ENCODE results near the gene CGNL1.

DNA sequence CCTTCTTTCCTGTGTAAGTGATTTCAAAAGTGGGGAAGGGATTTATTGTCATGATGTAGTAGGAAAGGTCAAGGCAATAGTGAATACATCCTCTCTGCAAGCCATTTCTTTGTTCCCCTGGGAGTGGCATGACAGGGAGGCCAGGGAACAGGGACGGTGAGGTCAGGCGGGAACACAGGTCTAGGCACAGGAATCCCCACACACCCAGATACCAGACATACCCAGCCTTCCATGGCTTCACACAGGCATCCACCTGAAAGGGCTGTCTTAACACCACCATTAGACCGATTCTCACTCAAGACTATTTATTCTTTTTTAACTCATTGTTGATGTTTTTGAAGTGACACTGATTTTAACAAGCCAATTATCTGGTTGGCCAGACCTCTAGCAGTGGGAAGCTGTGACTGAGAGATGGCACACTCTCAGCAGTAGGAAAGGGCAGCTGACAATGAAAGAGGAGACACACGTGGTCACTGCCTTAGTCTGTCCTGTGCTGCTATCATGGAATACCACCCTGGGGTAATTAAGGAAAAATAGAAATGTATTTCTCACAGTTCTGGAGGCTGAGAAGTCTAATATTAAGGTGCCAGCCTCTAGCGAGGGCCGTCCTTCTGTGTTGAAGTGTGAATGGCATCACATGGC lies 140.8 kb downstream of the CGNL1 start:
- TF ChIP-seq, protein P1, sequence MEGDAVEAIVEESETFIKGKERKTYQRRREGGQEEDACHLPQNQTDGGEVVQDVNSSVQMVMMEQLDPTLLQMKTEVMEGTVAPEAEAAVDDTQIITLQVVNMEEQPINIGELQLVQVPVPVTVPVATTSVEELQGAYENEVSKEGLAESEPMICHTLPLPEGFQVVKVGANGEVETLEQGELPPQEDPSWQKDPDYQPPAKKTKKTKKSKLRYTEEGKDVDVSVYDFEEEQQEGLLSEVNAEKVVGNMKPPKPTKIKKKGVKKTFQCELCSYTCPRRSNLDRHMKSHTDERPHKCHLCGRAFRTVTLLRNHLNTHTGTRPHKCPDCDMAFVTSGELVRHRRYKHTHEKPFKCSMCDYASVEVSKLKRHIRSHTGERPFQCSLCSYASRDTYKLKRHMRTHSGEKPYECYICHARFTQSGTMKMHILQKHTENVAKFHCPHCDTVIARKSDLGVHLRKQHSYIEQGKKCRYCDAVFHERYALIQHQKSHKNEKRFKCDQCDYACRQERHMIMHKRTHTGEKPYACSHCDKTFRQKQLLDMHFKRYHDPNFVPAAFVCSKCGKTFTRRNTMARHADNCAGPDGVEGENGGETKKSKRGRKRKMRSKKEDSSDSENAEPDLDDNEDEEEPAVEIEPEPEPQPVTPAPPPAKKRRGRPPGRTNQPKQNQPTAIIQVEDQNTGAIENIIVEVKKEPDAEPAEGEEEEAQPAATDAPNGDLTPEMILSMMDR (IDR thresholded peaks at IDR 0.05; ENCODE audit: borderline replicate concordance, extremely low read depth, low read length, poor library complexity, severe bottlenecking): no peak
- no peak for TF ChIP-seq EZH2 (IDR thresholded peaks at IDR 0.05; ENCODE audit: borderline replicate concordance, low read depth, low read length, severe bottlenecking)

All from DND-41 (cell line).